Activated CD4-positive, CD25-positive, alpha-beta regulatory T cell (primary cell): ENCODE data around the gene ARHGAP11A.
"Not testable (repeated sequence)": the region's sequence is repeated elsewhere in the genome, so short reads cannot be mapped to it uniquely, and the experiment has no call there.

Source experiments
- DNase-seq, 4 experiments: peaks; one replicate each; lab custom pipeline; 2025; lab: John Stamatoyannopoulos, UW

Gene ARHGAP11A

GRCh38 chr15:32615051-32615870 lies at the start of gene ARHGAP11A:
Gene ARHGAP11A, plus strand, starts transcription at chr15:32615504. Its CDS starts 708 bp downstream, at chr15:32616212.
- DNase-seq = not testable (repeated sequence)

- DNase-seq = not testable (repeated sequence)
These were observed 46.3 kb upstream of the ARHGAP11A start for GRCh38 chr15:32568988-32569387.

- not testable (repeated sequence) for DNase-seq
These were observed 36.8 kb upstream of the ARHGAP11A start for GRCh38 chr15:32578482-32578881.

- not testable (repeated sequence) for DNase-seq
These were observed 29.5 kb upstream of the ARHGAP11A start for GRCh38 chr15:32585844-32586243.

- not testable (repeated sequence) for DNase-seq
These were observed 22.2 kb upstream of the ARHGAP11A start, which contains the start of gene GOLGA8N for GRCh38 chr15:32593151-32593550. Gene GOLGA8N, plus strand, starts transcription at chr15:32593456.

GRCh38 chr15:32609518-32609917 lies 5.8 kb upstream of the ARHGAP11A start:
- not testable (repeated sequence) for DNase-seq

- not testable (repeated sequence) for DNase-seq
These were observed 4.6 kb upstream of the ARHGAP11A start for GRCh38 chr15:32610719-32611118.

GRCh38 chr15:32614712-32615050 lies 623 bp upstream of the ARHGAP11A start:
- not testable (repeated sequence) for DNase-seq

- DNase-seq = not testable (repeated sequence)
These were observed 645 bp downstream of the ARHGAP11A start for GRCh38 chr15:32615871-32616426.

GRCh38 chr15:32636410-32636809 lies 21.1 kb downstream of the ARHGAP11A start:
- DNase-seq = no peak

- no peak for DNase-seq
These were observed 21.7 kb downstream of the ARHGAP11A start for GRCh38 chr15:32636908-32637567.

GRCh38 chr15:32637704-32638103 lies 22.4 kb downstream of the ARHGAP11A start:
- DNase-seq = no peak

- DNase-seq = no peak
These were observed 26.3 kb downstream of the ARHGAP11A start, which contains the start of gene SCG5 for GRCh38 chr15:32641517-32642059. Gene SCG5, plus strand, starts transcription at chr15:32641710. Its CDS starts 1,883 bp downstream, at chr15:32643593.

- no peak for DNase-seq
These were observed 27.5 kb downstream of the ARHGAP11A start for GRCh38 chr15:32642667-32643435.

- DNase-seq = no peak
These were observed 28.7 kb downstream of the ARHGAP11A start for GRCh38 chr15:32643907-32644445.

GRCh38 chr15:32646291-32646690 lies 31.0 kb downstream of the ARHGAP11A start:
- DNase-seq = no peak

GRCh38 chr15:32649342-32649741 lies 34.0 kb downstream of the ARHGAP11A start:
- DNase-seq = no peak

GRCh38 chr15:32651229-32651837 lies 36.0 kb downstream of the ARHGAP11A start:
- DNase-seq = peak in 1 of 4 experiments; percentile 2

- DNase-seq = no peak
These were observed 36.9 kb downstream of the ARHGAP11A start for GRCh38 chr15:32652178-32652577.

GRCh38 chr15:32656091-32656490 lies 40.8 kb downstream of the ARHGAP11A start:
- DNase-seq = no peak

GRCh38 chr15:32656496-32656895 lies 41.2 kb downstream of the ARHGAP11A start:
- no peak for DNase-seq
